ENCODE measurements around the gene FA2H. TPM values are rescaled to one million over a fixed set of nuclear protein-coding genes. Genes with fewer than 3 reads are reported as not detected.

FA2H gene
- total and polyA plus RNA-seq, 2 donors (not counting 1 experiment from before 2014, with no cell fraction given), result not detected

DNA sequence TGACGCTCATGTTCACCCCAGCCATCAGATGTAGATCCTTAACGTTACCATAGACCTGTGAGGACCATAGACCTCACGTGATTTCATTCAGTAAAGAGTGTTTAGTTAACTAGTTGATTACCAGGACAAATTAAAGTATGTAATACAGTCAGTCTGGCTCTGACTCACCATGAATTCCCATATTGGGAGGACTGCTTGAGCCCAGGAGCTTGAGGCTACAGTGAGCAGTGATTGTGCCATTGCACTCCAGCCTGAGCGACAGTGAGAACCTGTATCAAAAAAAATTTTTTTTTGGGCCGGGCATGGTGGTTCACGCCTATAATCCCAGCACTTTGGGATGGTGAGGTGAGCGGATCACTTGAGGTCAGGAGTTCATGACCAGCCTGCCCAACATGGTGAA lies 13.5 kb upstream of the FA2H start:
- H3K36me3 ChIP-seq (ENCODE audit: control insufficient read depth, insufficient read depth, low read length), result no peaks in the 10 kb centered on the region
- no peaks in the 10 kb centered on the region for H3K79me2 ChIP-seq (ENCODE audit: control insufficient read depth, insufficient read depth, low read length)
- DNase-seq (ENCODE audit: low read depth in 2 of 2), result no peak
- no peaks in the 10 kb centered on the region for H4K20me1 ChIP-seq (ENCODE audit: control insufficient read depth, extremely low read depth, insufficient read depth, low read length)
- no peak overlapping the region for H3K27ac ChIP-seq (ENCODE audit: insufficient read depth, low read length)
- H3K4me2 ChIP-seq (ENCODE audit: extremely low read depth, insufficient read depth, low read length), result no peak overlapping the region
- H2AFZ ChIP-seq (ENCODE audit: low read length), result no peak overlapping the region
- no peak for TF ChIP-seq EZH2 (IDR thresholded peaks at IDR 0.05; ENCODE audit: low read length, missing control alignments)
- TF ChIP-seq, protein P1, sequence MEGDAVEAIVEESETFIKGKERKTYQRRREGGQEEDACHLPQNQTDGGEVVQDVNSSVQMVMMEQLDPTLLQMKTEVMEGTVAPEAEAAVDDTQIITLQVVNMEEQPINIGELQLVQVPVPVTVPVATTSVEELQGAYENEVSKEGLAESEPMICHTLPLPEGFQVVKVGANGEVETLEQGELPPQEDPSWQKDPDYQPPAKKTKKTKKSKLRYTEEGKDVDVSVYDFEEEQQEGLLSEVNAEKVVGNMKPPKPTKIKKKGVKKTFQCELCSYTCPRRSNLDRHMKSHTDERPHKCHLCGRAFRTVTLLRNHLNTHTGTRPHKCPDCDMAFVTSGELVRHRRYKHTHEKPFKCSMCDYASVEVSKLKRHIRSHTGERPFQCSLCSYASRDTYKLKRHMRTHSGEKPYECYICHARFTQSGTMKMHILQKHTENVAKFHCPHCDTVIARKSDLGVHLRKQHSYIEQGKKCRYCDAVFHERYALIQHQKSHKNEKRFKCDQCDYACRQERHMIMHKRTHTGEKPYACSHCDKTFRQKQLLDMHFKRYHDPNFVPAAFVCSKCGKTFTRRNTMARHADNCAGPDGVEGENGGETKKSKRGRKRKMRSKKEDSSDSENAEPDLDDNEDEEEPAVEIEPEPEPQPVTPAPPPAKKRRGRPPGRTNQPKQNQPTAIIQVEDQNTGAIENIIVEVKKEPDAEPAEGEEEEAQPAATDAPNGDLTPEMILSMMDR (conservative IDR thresholded peaks at IDR 0.05 in 1 of 2, IDR thresholded peaks at IDR 0.05 in 1 of 2; ENCODE audit: low read depth in 1 of 2, low read length in 2 of 2), result no peak
- no peak overlapping the region for H3K9ac ChIP-seq (ENCODE audit: insufficient read depth, low read length)
- no peak overlapping the region for H3K4me3 ChIP-seq (replicated peaks in 1 of 4; ENCODE audit: control extremely low read depth in 1 of 4, insufficient read depth in 1 of 4, low read depth in 3 of 4, low read length in 4 of 4)
- no peaks in the 10 kb centered on the region for H3K4me1 ChIP-seq (ENCODE audit: control insufficient read depth, extremely low read depth, insufficient read depth, low read length)
- no peaks in the 10 kb centered on the region for H3K9me3 ChIP-seq (ENCODE audit: control insufficient read depth, insufficient read depth, low read depth, low read length)
- no peaks in the 10 kb centered on the region for H3K27me3 ChIP-seq (ENCODE audit: control insufficient read depth, insufficient read depth, low read length)

DNA sequence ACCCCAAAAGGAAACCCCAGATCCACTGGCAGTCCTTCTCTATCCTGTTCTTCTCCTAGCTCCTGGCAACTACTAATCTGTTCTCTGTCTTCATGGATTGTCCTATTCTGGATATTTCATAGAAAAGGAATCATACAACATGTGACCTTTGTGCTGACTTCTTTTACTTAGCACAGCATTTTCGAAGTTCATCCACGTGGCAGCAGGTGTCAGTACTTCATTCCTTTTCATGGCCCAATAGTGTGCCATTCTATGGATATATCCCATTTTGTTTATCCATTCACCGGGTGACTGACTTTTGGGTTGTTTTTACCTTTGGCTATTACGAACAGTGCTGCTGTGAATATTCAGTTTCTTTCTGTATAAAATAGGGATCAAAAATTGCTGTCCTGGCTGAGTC lies 10.4 kb upstream of the FA2H start:
- TF ChIP-seq EZH2 (IDR thresholded peaks at IDR 0.05; ENCODE audit: low read length, missing control alignments), result no peak
- TF ChIP-seq, protein P1 (conservative IDR thresholded peaks at IDR 0.05 in 1 of 2, IDR thresholded peaks at IDR 0.05 in 1 of 2; ENCODE audit: low read depth in 1 of 2, low read length in 2 of 2), result no peak
- H3K4me3 ChIP-seq (replicated peaks in 1 of 4; ENCODE audit: control extremely low read depth in 1 of 4, insufficient read depth in 1 of 4, low read depth in 3 of 4, low read length in 4 of 4), result no peak overlapping the region

DNA sequence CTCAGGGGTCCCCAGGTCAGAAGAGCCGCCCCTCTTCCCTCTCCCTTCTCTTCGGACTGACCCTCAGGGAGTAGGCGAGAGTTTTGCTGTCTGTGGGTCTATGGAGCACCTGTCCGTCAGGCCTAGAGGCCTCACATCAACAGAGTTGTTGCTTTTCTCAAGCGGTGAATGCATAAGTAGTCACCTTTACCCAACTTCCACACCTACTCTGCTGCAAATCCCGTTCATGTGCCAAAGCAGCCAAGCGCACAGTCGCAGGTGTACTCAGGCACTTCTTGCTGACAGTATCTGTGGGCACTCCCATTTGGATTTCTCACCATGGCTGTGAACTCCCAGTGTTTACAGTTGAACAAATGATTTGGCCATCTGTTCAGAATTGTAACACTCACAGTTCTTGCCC lies 4.0 kb upstream of the FA2H start:
- Histone ChIP-seq H3K27me3 (ENCODE audit: control insufficient read depth, insufficient read depth, low read length) (peaks cover 20% of the 10 kb centered on the region), H4K20me1 (ENCODE audit: control insufficient read depth, extremely low read depth, insufficient read depth, low read length) (no peaks in the 10 kb centered on the region), H3K4me1 (ENCODE audit: control insufficient read depth, extremely low read depth, insufficient read depth, low read length) (no peaks in the 10 kb centered on the region), H3K9me3 (ENCODE audit: control insufficient read depth, insufficient read depth, low read depth, low read length) (no peaks in the 10 kb centered on the region), H3K27ac (ENCODE audit: insufficient read depth, low read length) (no peak overlapping the region), H3K36me3 (ENCODE audit: control insufficient read depth, insufficient read depth, low read length) (no peaks in the 10 kb centered on the region), H3K4me2 (ENCODE audit: extremely low read depth, insufficient read depth, low read length) (no peak overlapping the region), H2AFZ (ENCODE audit: low read length) (no peak overlapping the region), H3K4me3 (replicated peaks in 1 of 4; ENCODE audit: control extremely low read depth in 1 of 4, insufficient read depth in 1 of 4, low read depth in 3 of 4, low read length in 4 of 4) (no peak overlapping the region), H3K9ac (ENCODE audit: insufficient read depth, low read length) (no peak overlapping the region), H3K79me2 (ENCODE audit: control insufficient read depth, insufficient read depth, low read length) (no peaks in the 10 kb centered on the region)
- TF ChIP-seq, protein P1 (conservative IDR thresholded peaks at IDR 0.05 in 1 of 2, IDR thresholded peaks at IDR 0.05 in 1 of 2; ENCODE audit: low read depth in 1 of 2, low read length in 2 of 2), result no peak
- TF ChIP-seq EZH2 (IDR thresholded peaks at IDR 0.05; ENCODE audit: low read length, missing control alignments), result no peak
- no peak for DNase-seq (ENCODE audit: low read depth in 2 of 2)

More for the DNA sequence above, 10.4 kb upstream of the FA2H start:
- Histone ChIP-seq H3K4me1 (ENCODE audit: control insufficient read depth, extremely low read depth, insufficient read depth, low read length) (no peaks in the 10 kb centered on the region), H3K9me3 (ENCODE audit: control insufficient read depth, insufficient read depth, low read depth, low read length) (no peaks in the 10 kb centered on the region), H3K79me2 (ENCODE audit: control insufficient read depth, insufficient read depth, low read length) (no peaks in the 10 kb centered on the region), H3K27ac (ENCODE audit: insufficient read depth, low read length) (no peak overlapping the region), H4K20me1 (ENCODE audit: control insufficient read depth, extremely low read depth, insufficient read depth, low read length) (no peaks in the 10 kb centered on the region), H3K36me3 (ENCODE audit: control insufficient read depth, insufficient read depth, low read length) (no peaks in the 10 kb centered on the region), H2AFZ (ENCODE audit: low read length) (no peak overlapping the region), H3K27me3 (ENCODE audit: control insufficient read depth, insufficient read depth, low read length) (no peaks in the 10 kb centered on the region), H3K4me2 (ENCODE audit: extremely low read depth, insufficient read depth, low read length) (no peak overlapping the region), H3K9ac (ENCODE audit: insufficient read depth, low read length) (no peak overlapping the region)
- DNase-seq (ENCODE audit: low read depth in 2 of 2), result no peak
